ENCODE data around the gene PWWP2B.

DNA sequence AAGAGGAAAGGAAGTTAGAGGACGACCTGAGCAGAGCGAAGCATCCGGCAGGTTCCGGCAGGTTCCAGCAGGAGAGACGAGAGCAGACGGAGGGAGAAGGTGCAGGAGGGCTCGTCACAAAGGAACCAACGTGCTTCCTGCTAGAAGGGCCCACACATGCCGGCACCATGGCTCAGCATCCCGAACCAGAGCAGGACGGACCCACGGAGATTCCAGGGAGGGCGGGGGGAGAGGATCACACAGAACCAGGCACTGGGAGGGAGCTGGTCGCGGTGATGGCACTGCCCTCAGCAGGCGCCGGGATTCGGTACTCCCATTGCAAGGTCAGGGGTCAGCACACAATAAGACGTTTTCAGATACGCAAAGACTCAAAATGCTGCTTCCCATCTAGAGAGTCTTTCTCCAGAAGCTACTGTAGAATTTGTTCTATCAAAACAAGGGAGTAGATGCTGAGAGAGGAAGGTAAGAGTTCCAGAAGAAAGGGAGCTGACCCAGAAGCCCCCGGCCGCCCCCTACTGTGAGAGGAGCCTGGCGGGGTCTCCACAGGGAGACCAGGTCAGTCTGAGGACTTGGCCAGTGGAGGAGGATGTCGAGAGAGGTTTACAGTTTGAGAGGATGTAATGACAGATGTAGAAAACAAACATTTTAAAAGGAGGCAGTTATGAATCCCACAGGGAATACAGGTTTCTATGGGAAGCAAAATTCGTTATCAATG lies 23.6 kb upstream of the PWWP2B start:
- no peak for TF ChIP-seq EZH2 (IDR thresholded peaks at IDR 0.05; ENCODE audit: borderline replicate concordance, low read length)
- TF ChIP-seq, protein P1, sequence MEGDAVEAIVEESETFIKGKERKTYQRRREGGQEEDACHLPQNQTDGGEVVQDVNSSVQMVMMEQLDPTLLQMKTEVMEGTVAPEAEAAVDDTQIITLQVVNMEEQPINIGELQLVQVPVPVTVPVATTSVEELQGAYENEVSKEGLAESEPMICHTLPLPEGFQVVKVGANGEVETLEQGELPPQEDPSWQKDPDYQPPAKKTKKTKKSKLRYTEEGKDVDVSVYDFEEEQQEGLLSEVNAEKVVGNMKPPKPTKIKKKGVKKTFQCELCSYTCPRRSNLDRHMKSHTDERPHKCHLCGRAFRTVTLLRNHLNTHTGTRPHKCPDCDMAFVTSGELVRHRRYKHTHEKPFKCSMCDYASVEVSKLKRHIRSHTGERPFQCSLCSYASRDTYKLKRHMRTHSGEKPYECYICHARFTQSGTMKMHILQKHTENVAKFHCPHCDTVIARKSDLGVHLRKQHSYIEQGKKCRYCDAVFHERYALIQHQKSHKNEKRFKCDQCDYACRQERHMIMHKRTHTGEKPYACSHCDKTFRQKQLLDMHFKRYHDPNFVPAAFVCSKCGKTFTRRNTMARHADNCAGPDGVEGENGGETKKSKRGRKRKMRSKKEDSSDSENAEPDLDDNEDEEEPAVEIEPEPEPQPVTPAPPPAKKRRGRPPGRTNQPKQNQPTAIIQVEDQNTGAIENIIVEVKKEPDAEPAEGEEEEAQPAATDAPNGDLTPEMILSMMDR (IDR thresholded peaks at IDR 0.05; ENCODE audit: low read length), result no peak

Measured in OCI-LY1 (cell line).